GM18868 (cell line): ENCODE results near the gene MTR.

Experiments
- ATAC-seq: cut with Tn5 transposase; IDR thresholded peaks from one replicate; pipeline ENCODE4 v1.9.1; 2021; ENCODE audit warnings: mild to moderate bottlenecking, moderate library complexity; ENCODE audit not compliant: unreplicated experiment

The MTR gene

GRCh38 chr1:236774926-236775325, 20.2 kb upstream of the MTR start:
- no peak for ATAC-seq

GRCh38 chr1:236779312-236779711, 15.8 kb upstream of the MTR start:
- no peak for ATAC-seq

- no peak for ATAC-seq
Observed at GRCh38 chr1:236785477-236785876, 9.6 kb upstream of the MTR start.

- ATAC-seq, result no peak
Observed at GRCh38 chr1:236786453-236786852, 8.6 kb upstream of the MTR start.

GRCh38 chr1:236794585-236795034, 482 bp upstream of the MTR start:
- no peak for ATAC-seq

GRCh38 chr1:236795757-236796667, 920 bp downstream of the MTR start:
- ATAC-seq, result peak; percentile 33

GRCh38 chr1:236799001-236799400, 3.9 kb downstream of the MTR start:
- no peak for ATAC-seq

GRCh38 chr1:236800002-236800620, 5.0 kb downstream of the MTR start:
- no peak for ATAC-seq

GRCh38 chr1:236800623-236801022, 5.5 kb downstream of the MTR start:
- no peak for ATAC-seq

- no peak for ATAC-seq
Observed at GRCh38 chr1:236802264-236802663, 7.2 kb downstream of the MTR start.

GRCh38 chr1:236806634-236807033, 11.5 kb downstream of the MTR start:
- ATAC-seq, result no peak

- ATAC-seq, result no peak
Observed at GRCh38 chr1:236808005-236808404, 12.9 kb downstream of the MTR start.

GRCh38 chr1:236808564-236809130, 13.6 kb downstream of the MTR start:
- ATAC-seq, result no peak

- ATAC-seq, result no peak
Observed at GRCh38 chr1:236809148-236809547, 14.1 kb downstream of the MTR start.

GRCh38 chr1:236810018-236810417, 14.9 kb downstream of the MTR start:
- ATAC-seq, result no peak

GRCh38 chr1:236812334-236813030, 17.4 kb downstream of the MTR start:
- no peak for ATAC-seq

GRCh38 chr1:236815941-236816340, 20.8 kb downstream of the MTR start:
- ATAC-seq, result no peak

GRCh38 chr1:236819856-236820255, 24.8 kb downstream of the MTR start:
- no peak for ATAC-seq

- no peak for ATAC-seq
Observed at GRCh38 chr1:236821091-236821627, 26.1 kb downstream of the MTR start.

- no peak for ATAC-seq
Observed at GRCh38 chr1:236823559-236823958, 28.5 kb downstream of the MTR start.

GRCh38 chr1:236829085-236829484, 34.0 kb downstream of the MTR start:
- no peak for ATAC-seq
